Measurements from ENCODE around the gene GON4L.

- TF ChIP-seq, protein P1, sequence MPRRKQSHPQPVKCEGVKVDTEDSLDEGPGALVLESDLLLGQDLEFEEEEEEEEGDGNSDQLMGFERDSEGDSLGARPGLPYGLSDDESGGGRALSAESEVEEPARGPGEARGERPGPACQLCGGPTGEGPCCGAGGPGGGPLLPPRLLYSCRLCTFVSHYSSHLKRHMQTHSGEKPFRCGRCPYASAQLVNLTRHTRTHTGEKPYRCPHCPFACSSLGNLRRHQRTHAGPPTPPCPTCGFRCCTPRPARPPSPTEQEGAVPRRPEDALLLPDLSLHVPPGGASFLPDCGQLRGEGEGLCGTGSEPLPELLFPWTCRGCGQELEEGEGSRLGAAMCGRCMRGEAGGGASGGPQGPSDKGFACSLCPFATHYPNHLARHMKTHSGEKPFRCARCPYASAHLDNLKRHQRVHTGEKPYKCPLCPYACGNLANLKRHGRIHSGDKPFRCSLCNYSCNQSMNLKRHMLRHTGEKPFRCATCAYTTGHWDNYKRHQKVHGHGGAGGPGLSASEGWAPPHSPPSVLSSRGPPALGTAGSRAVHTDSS (tag by site-specific recombination; IDR thresholded peaks at IDR 0.05) = no peak
- TF ChIP-seq CTCF (tag by site-specific recombination; IDR thresholded peaks at IDR 0.05) (no peak), ZNF664 (tag by site-specific recombination; IDR thresholded peaks at IDR 0.05) (no peak), ZNF138 (tag by site-specific recombination; IDR thresholded peaks at IDR 0.05; ENCODE audit: borderline replicate concordance) (no peak), ZNF274 (IDR thresholded peaks at IDR 0.05; ENCODE audit: low read length) (no peak), ZNF274 (tag by site-specific recombination; IDR thresholded peaks at IDR 0.05; ENCODE audit: borderline replicate concordance) (no peak), MYNN (tag by site-specific recombination; IDR thresholded peaks at IDR 0.05; ENCODE audit: borderline replicate concordance) (no peak)
These were observed 96.9 kb downstream of the GON4L start for GRCh38 chr1:155759966-155760630.

All from HEK293 (cell line).